Fibroblast of mammary gland (primary cell): ENCODE data around the gene CCDC102B.

Source experiments
- DNase-seq: peaks from one replicate; pipeline ENCODE4 v3.0.0-alpha.2; 2010; ENCODE audit warnings: low read depth
- H3K4me3 ChIP-seq: 2 replicates; pipeline ENCODE4 v1.5.1; 2011; ENCODE audit warnings: low read depth, mild to moderate bottlenecking, low read length, moderate library complexity; ENCODE audit not compliant: control insufficient read depth
- CTCF ChIP-seq: conservative IDR thresholded peaks from 2 replicates; pipeline ENCODE4 v1.5.1; 2011; ENCODE audit warnings: low read depth, low read length, inconsistent platforms; ENCODE audit not compliant: control insufficient read depth, insufficient read depth

CCDC102B gene

GRCh38 chr18:69022426-69022825 is 224.5 kb downstream of the CCDC102B start:
- TF ChIP-seq CTCF = no peak
- DNase-seq = no peak
- H3K4me3 ChIP-seq = no peak overlapping the region

- H3K4me3 ChIP-seq = no peak overlapping the region
- DNase-seq = no peak
- no peak for TF ChIP-seq CTCF
Observed at GRCh38 chr18:69031571-69031970, 233.7 kb downstream of the CCDC102B start.

DNA sequence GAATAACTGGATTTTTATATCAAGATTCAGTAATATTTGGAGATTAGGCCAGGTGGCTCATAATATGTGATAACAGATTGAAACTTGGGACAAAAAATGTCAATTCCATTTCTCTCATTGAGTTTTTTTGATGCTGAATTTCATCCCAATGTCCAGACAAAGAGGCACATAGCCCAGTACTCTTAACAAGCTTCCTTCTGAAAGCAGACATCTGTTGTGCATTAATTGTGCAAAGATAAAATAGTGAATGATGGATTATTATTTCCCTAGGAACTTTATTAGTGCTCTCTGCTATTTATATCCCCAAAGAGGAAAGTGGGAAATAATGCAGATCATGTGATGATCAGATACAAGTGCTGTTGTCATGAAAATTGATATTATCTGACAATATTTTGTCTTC is 234.1 kb downstream of the CCDC102B start:
- H3K4me3 ChIP-seq = no peak overlapping the region
- no peak for TF ChIP-seq CTCF
- DNase-seq = no peak

GRCh38 chr18:69035756-69036155 is 237.9 kb downstream of the CCDC102B start:
- no peak for DNase-seq
- no peak for TF ChIP-seq CTCF
- H3K4me3 ChIP-seq = no peak overlapping the region

GRCh38 chr18:69044215-69044614 is 246.3 kb downstream of the CCDC102B start:
- DNase-seq = no peak
- no peak for TF ChIP-seq CTCF
- H3K4me3 ChIP-seq = no peak overlapping the region

- no peak for TF ChIP-seq CTCF
- DNase-seq = no peak
- H3K4me3 ChIP-seq = no peak overlapping the region
Observed at GRCh38 chr18:69064063-69064462, 266.2 kb downstream of the CCDC102B start.

GRCh38 chr18:69067048-69067447 is 269.2 kb downstream of the CCDC102B start:
- no peak for TF ChIP-seq CTCF
- no peak for DNase-seq
- no peak overlapping the region for H3K4me3 ChIP-seq
